SHP77 (cell line): ENCODE results near the gene CCP110.

Experiments
- DNase-seq, 2 experiments: peaks; one replicate each; lab custom pipeline; 2025; lab: John Stamatoyannopoulos, UW

CCP110 gene, protein sequence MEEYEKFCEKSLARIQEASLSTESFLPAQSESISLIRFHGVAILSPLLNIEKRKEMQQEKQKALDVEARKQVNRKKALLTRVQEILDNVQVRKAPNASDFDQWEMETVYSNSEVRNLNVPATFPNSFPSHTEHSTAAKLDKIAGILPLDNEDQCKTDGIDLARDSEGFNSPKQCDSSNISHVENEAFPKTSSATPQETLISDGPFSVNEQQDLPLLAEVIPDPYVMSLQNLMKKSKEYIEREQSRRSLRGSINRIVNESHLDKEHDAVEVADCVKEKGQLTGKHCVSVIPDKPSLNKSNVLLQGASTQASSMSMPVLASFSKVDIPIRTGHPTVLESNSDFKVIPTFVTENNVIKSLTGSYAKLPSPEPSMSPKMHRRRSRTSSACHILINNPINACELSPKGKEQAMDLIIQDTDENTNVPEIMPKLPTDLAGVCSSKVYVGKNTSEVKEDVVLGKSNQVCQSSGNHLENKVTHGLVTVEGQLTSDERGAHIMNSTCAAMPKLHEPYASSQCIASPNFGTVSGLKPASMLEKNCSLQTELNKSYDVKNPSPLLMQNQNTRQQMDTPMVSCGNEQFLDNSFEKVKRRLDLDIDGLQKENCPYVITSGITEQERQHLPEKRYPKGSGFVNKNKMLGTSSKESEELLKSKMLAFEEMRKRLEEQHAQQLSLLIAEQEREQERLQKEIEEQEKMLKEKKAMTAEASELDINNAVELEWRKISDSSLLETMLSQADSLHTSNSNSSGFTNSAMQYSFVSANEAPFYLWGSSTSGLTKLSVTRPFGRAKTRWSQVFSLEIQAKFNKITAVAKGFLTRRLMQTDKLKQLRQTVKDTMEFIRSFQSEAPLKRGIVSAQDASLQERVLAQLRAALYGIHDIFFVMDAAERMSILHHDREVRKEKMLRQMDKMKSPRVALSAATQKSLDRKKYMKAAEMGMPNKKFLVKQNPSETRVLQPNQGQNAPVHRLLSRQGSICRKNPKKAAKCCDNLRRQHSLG

DNA sequence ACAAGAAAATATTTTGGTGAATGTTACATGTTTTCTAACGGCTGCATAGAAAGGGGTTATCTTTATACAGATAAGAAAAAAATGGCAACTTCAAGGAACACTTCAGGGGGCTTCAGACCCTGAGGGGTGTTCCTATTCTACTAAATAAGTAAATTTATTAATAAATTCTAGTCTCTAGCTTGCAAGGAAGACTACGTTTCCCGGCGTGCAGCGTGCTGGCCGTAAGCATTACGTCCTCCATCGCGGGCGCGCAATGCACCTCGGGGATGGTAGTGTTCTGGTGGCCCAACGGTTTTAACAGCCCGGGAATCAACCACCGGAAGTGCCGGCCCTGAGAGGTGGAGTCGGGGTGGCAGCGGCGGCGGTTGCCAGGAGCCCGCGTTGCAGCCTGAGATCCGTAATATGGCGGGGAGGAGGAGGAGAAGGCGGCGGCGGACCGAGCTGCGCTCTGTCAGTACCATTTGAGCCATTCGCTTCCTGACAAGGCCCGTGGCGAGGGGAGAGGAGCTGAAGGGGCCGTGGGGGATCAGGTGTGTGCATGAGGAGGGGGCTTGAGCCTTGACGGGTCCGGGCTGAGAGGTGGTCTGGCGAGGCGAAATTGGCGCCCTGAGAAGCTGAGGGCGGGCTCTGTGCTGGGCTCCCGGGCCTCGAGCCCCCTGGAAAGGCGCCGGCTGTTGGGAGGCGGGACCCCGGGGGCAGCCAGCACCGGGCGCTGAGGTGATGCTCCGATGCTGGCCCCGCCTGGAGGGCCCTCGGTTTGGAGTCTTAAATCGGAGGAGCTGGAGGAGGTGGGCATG, at the start of gene CCP110:
Gene CCP110, plus strand, starts transcription at position 384 of the 797 bp plus-strand sequence. CDS start 3,940 bp downstream, outside the sequence.
- DNase-seq = peak; percentile 84

DNA sequence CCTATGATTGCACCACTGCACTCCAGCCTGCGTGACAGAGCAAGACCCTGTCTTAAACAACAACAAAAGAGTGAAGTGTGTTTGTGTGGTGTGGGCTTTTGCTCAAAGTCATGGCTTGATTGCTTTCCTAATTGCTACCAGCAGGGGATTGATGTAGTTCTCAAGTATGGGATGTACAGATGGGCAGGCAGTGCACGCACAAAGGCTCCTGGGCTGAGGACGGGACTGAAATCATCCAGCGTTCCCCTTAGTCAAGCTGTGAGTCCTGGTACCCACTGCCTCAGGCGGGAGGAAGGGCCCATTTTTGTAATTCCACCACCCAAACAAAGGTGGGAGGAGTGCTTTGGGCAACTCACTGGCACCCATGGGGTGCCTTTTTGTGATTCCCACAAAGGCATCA, 49.1 kb upstream of the CCP110 start:
- DNase-seq = no peak

DNA sequence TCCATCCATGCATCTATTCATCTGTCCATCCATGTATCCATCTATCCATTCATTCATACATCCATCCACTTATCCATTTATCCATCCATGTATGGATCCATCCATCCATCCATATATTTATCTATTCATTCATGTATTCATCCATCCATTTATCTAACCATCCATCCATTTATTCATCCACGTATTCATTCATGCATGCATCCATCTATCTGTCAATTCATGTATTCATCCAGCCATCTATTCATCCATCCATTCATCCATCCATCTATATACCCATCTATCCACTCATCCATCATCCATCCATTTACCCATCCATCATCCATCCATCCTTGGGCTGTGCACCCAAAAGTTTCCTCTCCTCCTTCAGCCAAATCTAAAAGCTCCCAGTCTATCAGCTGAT, 45.2 kb upstream of the CCP110 start:
- DNase-seq = no peak

DNA sequence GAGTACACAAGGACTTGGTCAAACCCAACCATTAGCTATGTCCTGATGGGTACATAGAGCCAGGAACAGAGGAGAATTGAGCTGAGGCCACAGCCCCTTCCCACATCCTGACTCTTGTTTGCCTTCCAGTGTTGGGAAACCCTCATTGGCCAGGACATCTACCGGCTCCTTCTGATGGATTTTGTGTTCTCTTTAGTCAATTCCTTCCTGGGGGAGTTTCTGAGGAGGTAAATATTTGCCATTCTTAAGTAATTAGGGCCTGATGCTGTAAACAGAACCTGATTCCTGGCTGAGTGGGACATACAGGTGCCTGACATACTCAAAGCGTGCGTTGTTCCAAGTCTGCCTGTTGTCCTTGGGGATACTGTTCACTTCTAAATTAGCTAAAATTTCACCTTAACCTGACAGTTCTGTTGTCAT, 44.4 kb upstream of the CCP110 start:
- no peak for DNase-seq

DNA sequence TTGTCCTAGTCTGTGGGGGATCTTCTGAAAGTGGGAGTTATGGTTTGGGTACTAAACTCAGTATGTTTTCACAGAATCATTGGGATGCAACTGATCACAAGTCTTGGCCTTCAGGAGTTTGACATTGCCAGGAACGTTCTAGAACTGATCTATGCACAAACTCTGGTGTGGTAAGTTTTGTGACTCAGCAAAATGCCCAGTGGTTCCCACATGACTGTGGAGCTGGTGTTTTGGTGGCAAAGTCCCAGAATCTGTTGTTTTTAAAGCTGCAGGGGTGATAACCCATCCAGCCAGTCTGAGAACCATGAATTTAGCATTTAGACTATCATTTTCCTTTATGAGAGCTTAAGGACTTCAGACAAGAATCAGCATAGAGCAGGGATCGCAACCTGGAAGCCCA, 42.4 kb upstream of the CCP110 start:
- no peak for DNase-seq

DNA sequence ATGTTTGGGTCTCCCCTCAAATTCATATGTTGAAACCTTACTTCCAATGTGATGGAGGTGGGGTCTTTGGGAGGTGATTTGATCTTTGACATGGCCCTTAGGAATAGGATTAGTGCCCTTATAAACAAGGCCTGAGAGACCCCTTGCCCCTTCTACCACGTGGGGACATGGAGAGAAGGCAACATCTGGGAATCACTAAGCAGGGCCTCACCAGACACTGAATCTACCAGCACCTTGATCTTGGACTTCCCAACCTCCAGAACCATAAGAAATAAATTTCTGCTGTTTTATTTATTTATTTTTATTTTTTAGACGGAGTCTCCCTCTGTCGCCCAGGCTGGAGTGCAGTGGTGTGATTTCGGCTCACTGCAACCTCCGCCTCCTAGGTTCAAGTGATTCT, 42.0 kb upstream of the CCP110 start:
- DNase-seq = no peak

DNA sequence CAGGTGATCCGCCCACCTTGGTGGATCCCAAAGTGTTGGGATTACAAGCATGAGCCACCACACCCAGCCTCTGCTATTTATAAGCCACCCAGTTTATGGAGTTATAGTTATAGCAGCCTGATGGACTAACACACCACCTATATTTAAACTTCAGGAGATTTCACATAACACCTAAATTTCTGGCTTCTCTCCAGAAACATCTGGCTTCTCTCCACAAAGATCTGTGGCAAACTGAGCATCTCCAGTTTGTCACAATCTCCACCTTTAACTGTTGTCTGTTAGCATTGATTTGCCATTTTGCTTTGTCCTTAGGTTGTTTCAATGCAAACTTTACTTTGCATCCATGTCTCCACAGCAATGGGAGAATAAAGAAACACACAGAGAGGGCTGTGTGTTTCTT, 41.5 kb upstream of the CCP110 start:
- no peak for DNase-seq

DNA sequence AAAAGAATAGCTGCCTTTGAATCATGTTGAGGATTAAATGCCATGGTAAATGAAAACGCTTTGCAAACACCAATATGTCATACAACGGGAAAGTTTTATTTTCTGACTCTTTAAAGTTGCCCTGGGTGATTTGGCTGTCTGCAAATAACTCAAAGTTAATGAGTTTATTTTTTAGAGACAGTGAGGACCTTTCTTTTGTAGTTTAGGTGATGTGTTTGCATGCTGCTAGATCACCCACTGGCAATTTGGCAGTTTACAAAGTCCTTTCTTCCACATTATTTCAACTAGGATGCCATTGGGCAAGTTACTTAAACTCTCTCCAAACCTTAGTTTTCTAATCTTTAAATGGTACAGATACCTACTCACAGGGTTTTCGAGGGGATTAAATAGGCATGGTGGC, 39.6 kb upstream of the CCP110 start:
- no peak for DNase-seq

DNA sequence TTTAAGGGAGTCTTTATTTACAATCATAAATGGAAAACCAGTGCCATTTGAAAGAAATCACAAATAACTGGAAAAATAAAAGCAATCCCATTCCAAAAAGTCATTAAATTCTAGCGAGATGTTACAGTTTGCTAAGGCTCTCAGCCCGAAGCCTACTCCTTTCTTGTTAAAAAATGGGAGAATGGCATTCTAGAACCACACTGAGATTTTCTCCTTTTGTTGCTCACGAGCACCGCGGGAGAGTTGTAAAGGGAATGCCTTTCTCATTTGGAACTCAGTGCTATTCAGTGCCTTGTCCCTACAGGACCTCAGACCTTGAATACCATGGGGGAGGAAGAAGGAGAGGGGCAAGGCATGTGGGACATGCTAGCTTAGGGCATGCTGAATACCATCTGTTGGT, 38.1 kb upstream of the CCP110 start:
- DNase-seq = no peak

DNA sequence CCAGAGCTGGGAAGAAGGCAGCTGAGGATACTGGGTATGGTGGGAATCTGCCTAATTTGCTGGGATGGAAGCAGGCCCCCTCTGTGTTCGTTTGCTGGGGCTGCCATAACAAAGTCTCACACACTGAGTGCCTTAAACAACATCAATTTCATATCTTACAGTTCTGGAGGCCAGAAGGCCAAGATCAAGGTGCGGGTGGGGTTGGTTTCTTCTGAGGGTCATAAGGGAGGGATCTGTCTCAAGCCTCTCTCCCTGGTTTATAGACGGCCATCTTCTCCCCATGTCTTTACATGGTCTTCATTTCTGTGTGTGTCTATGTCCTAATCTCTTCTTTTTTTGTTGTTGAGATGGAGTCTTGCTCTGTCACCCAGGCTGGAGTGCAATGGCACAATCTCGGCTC, 37.7 kb upstream of the CCP110 start:
- no peak for DNase-seq

DNA sequence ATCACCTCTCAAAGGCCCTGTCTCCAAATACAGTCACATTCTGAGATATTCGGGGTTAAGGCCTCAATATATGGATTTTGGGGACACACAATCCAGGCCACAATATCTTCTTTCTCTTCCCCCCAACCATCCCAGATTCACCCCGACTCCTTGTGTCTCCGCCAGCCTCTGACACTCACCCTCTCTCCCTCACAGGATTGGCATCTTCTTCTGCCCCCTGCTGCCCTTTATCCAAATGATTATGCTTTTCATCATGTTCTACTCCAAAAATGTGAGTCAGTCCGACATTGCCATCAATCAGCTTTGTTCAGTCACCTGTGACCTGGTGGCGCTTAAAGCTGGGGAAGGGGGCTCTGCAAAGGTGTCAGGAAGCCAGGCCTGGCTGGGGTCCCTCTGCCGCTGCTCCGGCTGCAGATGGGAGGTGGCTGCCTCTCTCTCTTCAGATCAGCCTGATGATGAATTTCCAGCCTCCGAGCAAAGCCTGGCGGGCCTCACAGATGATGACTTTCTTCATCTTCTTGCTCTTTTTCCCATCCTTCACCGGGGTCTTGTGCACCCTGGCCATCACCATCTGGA, 36.9 kb upstream of the CCP110 start:
- no peak for DNase-seq

DNA sequence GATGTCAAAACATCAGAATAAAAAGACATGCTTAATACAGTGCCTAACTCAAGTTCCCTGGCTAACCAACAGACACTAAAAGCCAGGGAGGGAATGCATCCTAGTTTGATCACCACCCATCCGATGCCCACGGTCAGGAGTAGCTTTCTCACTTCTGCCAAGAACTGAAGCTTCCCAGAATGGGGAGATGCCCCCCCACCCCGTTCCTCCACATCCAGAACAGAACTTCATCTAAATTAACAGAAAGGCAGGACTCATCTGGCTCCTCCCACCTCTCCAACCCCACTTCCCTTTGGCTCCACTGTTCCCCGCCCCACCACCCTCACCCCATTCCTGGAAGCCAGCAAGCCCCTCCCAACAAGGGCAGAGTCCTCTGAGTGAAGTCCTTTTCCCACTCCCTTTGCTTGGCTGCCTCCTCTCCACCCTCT, 35.5 kb upstream of the CCP110 start:
- no peak for DNase-seq

DNA sequence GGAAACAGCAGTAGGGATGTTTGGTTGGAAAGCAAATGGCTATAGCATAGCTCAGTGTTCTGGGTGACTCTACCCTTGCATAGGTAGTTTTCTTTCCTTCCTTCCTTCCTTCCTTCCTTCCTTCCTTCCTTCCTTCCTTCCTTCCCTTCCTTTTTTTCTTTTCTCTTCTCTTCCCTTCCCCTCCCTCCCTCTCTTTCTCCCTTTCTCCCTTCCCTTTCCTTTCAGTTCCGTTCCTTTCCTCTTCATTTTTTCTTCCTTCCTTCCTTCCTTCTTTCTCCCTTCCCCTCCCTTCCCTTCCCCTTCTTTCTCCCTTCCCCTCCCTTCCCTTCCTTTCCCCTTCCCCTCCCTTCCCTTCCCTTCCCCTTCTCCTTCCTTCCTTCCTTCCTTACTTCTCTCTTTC, 33.1 kb upstream of the CCP110 start:
- no peak for DNase-seq

DNA sequence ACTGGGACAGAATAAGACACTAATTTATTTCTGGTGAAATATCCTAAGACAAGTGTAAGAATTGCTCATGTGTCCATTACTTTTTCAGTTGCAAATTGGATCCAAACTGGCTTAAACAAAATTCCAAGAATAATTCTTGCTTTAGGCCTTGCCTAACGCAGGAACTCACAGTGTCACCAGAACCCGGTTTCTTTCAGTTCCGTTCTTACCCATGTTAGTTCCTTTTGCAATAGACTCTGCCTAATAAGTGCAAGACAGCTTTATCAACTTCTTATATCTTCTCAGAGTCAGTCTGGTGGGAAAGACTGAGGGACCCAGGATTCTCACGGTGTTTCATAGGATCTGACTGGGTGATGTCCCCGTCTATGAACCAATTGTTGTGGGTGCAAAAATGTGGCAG, 26.6 kb upstream of the CCP110 start:
- no peak for DNase-seq

DNA sequence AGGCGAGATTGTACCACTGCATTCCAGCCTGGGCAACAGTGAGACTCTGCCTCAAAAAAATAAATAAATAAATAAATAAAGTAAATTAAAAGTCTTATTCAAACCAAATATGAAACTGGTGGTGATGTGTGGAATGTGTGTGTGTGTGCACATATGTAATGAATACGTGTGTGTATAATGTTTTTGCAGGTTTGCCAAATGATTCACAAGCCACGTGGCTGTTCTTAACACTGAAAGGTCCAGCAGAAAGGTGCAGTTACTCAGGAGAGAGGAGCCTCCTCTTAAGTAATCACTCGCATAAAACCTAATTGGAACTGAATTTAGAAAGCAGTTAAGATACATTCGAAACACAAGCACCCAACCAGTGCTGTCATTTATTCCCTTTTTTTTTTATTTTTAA, 24.7 kb upstream of the CCP110 start:
- no peak for DNase-seq

DNA sequence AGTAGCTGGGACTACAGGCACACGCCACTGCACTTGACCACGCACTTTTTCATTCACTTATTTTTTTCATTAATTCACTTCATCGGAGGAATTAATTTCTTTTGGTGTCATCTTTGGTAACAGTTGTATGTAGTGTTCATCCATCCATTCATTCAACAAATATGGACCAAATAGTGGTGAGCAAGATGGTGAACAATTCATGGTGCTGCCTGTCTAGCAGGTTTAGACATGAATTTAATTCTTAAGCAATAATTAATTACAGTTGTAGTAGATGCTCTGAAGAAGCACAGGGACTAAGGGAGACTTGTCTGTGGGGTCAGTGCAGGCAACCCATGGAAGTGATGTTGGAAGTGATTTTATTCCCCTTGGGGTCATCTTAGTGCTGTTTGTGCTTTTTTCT, 24.3 kb upstream of the CCP110 start:
- DNase-seq = no peak

DNA sequence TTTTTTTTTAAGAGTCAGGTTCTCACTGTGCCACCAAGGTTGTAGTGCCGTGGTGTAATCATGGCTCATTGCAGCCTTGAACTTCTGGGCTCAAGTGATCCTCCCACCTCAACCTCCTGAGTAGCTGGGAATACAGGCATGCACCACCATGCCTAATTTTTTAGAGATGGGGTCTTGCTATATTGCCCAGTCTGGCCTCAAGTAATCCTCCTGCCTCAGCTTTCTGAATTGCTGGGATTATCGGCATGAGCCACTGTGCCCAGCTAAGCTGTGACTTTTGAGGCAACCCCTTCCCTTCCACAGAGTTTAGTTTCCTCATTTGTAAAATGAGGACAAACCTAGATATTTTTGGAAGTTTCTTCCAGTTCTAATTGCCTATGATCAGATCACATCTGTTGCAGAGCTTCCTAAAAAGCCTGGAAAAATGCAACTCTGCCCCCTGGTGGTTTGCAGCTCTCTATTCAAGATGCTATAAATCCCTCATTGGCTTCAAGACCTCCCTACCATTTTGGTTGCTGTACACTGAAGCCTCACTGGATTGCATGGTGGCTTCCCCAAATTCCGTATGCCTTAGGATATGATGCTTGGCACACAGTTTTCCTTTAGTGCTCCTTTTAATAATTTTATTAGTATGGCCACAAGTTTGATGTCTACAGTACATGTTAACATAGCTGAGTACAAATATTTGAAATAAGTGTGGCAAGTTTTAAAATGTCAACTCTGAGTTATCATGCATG, 21.2 kb upstream of the CCP110 start:
- DNase-seq = peak; percentile 11 to 54

DNA sequence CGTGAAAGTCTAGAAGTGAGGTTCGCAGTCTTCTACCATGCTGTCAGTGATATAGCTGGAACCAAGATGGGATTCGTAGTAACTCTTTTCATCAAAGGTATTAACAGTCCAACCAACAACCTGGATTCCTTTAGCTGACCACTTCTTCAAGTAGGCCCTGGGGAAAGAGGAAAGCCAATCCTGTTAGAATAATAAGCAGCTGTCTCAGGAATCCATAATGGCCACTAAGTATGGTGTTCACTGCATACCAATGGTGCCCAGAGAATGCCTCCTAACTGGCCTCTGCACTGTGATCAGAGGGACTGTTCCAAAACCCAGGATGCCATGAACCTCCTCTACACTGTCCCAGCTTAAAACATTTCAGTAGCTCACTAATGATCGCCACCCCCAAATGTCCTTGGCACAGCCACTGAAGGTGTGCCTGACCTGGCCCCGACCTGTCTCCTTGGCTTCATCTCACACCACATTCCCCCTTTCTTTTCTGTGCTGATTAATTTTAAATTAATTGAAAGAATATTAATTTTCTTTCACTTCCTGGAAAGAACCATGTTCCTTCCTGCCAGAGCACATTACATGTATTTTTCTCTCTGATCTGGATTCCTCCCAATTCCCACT, 20.2 kb upstream of the CCP110 start:
- no peak for DNase-seq

DNA sequence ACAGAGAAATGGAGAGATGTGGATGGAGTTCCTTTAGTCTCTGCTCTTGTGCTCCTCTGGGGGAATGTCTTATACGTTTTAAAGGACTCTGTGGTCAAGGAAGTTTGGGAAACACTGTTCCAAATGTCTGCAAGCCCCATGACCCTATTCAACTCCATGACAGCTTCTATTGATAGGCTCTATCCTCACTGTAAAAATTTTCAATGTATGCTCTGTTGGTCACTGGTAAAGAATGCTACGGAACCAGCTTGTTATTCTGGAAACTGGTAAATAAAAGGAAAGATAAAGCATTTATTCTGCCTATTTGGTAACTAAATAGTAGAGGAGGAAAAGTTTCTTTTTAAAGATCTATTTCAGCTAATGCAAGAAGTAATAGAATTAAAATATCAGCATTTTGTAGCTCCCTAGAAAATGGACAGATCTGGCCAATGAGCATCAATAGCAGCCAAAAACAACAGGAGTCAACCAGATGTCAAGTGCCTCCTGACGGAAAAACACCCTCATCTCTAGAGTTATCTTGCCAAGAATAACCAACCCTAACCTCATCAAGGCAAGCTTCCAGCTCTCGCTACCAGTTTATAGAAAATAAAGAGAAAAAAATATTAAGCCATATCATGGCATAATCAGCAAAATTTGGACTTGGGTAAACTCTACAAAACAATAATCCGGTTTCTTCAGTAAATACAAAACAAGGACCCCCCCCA, 18.0 kb upstream of the CCP110 start:
- DNase-seq = no peak

DNA sequence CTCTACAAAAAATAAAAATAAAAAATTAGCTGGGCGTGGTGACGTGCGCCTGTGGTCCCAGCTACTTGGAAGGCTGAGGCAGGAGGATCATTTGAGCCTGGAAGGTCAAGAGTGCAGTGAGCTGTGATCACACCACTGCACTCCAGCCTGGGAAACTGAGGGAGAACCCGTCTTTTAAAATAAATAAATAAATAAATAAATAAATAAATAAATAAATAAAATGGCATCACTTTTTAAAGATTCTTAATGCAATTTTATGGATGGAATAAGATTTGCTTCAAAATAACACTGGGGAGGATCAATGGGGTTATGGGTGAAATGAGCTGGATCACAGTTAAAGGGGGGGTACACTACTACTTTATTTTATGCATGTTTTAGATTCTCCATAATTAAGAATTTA, 16.8 kb upstream of the CCP110 start:
- no peak for DNase-seq
